Endothelial cell of umbilical vein (primary cell): ENCODE measurements around the gene PDHB. TPM values are rescaled to one million over a fixed set of nuclear protein-coding genes. Genes with fewer than 3 reads are reported as not detected.

Experiments
- BruUV-seq: library from RNA; stranded (reverse); fragments of 400-500 nt; replicated peaks from 2 replicates; lab custom pipeline; 2021; lab: Mats Ljungman, UMichigan
- CTCF ChIA-PET: fragments of 300-600, 350-600 bp; sonication (Branson Sonifier 250); formaldehyde crosslinking; loops from one replicate; lab custom pipeline; 2021; ENCODE audit warnings: antibody characterized with exemption, inconsistent platforms; lab: Charles Lee
- POLR2A ChIA-PET: fragments of 300-600, 350-600 bp; sonication (Branson Sonifier 250); formaldehyde crosslinking; loops from one replicate; lab custom pipeline; 2021; ENCODE audit warnings: antibody characterized with exemption, inconsistent platforms; lab: Charles Lee
- DNase-seq: peaks from one replicate; pipeline ENCODE4 v3.0.0-alpha.2; 2011; ENCODE audit warnings: low read depth, low spot score
- FAIRE-seq: peaks from 2 replicates; lab custom pipeline; 2011; peaks lifted over from hg19 to GRCh38; lab: Jason Lieb, UNC
- H2AFZ ChIP-seq: 2 replicates; pipeline ENCODE4 v1.6.0; 2012; ENCODE audit warnings: low read depth, low read length, control low read depth, inconsistent platforms
- H3K27ac ChIP-seq: 2 replicates; pipeline ENCODE4 v1.5.1; 2011; ENCODE audit warnings: low read depth, mild to moderate bottlenecking, control low read depth, low read length, moderate library complexity; ENCODE audit not compliant: insufficient read depth
- H3K27me3 ChIP-seq, 2 experiments: 2 replicates each; pipeline versions ENCODE4 v1.6.0 to v1.6.1; 2011; ENCODE audit warnings: low read length in 2 of 2, mixed read lengths in 1 of 2; ENCODE audit not compliant: control insufficient read depth in 2 of 2, insufficient read depth in 2 of 2
- H3K36me3 ChIP-seq, 2 experiments: 2 replicates in 1 of 2; 3 replicates in 1 of 2; pipeline ENCODE4 v1.5.1; 2011; ENCODE audit warnings: low read length in 2 of 2, mild to moderate bottlenecking in 1 of 2, moderate library complexity in 1 of 2; ENCODE audit not compliant: control insufficient read depth in 2 of 2, insufficient read depth in 2 of 2; ENCODE audit errors: extremely low read depth in 1 of 2
- H3K4me1 ChIP-seq: 3 replicates; pipeline ENCODE4 v1.5.1; 2011; ENCODE audit warnings: mild to moderate bottlenecking, low read length; ENCODE audit not compliant: control insufficient read depth, insufficient read depth; ENCODE audit errors: extremely low read depth
- H3K4me2 ChIP-seq: 2 replicates; pipeline ENCODE4 v1.6.1; 2011; ENCODE audit warnings: low read length, control low read depth, mixed read lengths; ENCODE audit not compliant: insufficient read depth
- H3K4me3 ChIP-seq, 3 experiments: fragments of 200-600 bp in 1 of 3; sonication (generic), shearing (Covaris generic) in 1 of 3; replicated peaks in 1 of 3; 2 replicates each; pipeline ENCODE4 v1.5.1; 2011 to 2016; ENCODE audit warnings: control low read depth in 3 of 3, low read length in 3 of 3, mild to moderate bottlenecking in 2 of 3, inconsistent platforms in 1 of 3, low read depth in 1 of 3, moderate library complexity in 1 of 3; ENCODE audit not compliant: insufficient read depth in 1 of 3
- H3K79me2 ChIP-seq: 2 replicates; pipeline ENCODE4 v1.6.0; 2012; ENCODE audit warnings: low read length, inconsistent platforms; ENCODE audit not compliant: control insufficient read depth, insufficient read depth
- H3K9ac ChIP-seq: replicated peaks from 2 replicates; pipeline ENCODE3; 2011; ENCODE audit warnings: low read length, control low read depth; ENCODE audit not compliant: insufficient read depth; ENCODE audit errors: extremely low read depth
- H3K9me1 ChIP-seq: replicated peaks from 3 replicates; pipeline ENCODE4 v1.6.0; 2011; ENCODE audit warnings: mild to moderate bottlenecking, low read length; ENCODE audit not compliant: control insufficient read depth, insufficient read depth; ENCODE audit errors: extremely low read depth
- H3K9me3 ChIP-seq: replicated peaks from 2 replicates; pipeline ENCODE4 v1.5.1; 2012; ENCODE audit warnings: low read length, inconsistent platforms; ENCODE audit not compliant: control insufficient read depth, insufficient read depth
- H4K20me1 ChIP-seq: replicated peaks from 2 replicates; pipeline ENCODE3; 2011; ENCODE audit warnings: mild to moderate bottlenecking, low read length; ENCODE audit not compliant: control insufficient read depth, insufficient read depth; ENCODE audit errors: extremely low read depth
- EZH2 ChIP-seq: IDR thresholded peaks from 2 replicates; pipeline ENCODE4 v1.6.1; 2012; ENCODE audit warnings: borderline replicate concordance, low read depth, mild to moderate bottlenecking, moderate library complexity, low read length, inconsistent platforms; ENCODE audit not compliant: severe bottlenecking
- FOS ChIP-seq: IDR thresholded peaks from 2 replicates; pipeline ENCODE4 v1.6.1; 2011; ENCODE audit warnings: mild to moderate bottlenecking, low read length, moderate library complexity, borderline replicate concordance; ENCODE audit not compliant: insufficient read depth
- GATA2 ChIP-seq: IDR thresholded peaks from 2 replicates; pipeline ENCODE4 v1.7.0; 2011; ENCODE audit warnings: low read depth, mild to moderate bottlenecking, moderate library complexity, mixed read lengths, low read length; ENCODE audit not compliant: insufficient read length, insufficient read depth
- JUN ChIP-seq: IDR thresholded peaks from 2 replicates; pipeline ENCODE4 v1.6.1; 2011; ENCODE audit warnings: borderline replicate concordance, low read depth; ENCODE audit not compliant: insufficient read length, insufficient read depth
- MYC ChIP-seq: IDR thresholded peaks from one replicate; pipeline ENCODE4 v1.6.1; 2011; ENCODE audit warnings: mild to moderate bottlenecking, low read depth, low read length
- POLR2A ChIP-seq: IDR thresholded peaks from 2 replicates; pipeline ENCODE4 v1.6.1; 2012; ENCODE audit warnings: low read depth, mild to moderate bottlenecking, control low read depth, low read length
- POLR2AphosphoS5 ChIP-seq: IDR thresholded peaks from 2 replicates; pipeline ENCODE4 v1.6.1; 2012; ENCODE audit warnings: low read depth, mild to moderate bottlenecking, control low read depth, low read length, moderate library complexity; ENCODE audit not compliant: insufficient read depth
- dilution Hi-C: fragments of 300-500 bp; cut with MboI; formaldehyde crosslinking; loops from one replicate; pipeline ENCODE4 v1.15.0; 2019; ENCODE audit warnings: low sequenced_read_pairs; ENCODE audit not compliant: extremely low pct_ligation_motif_present
- intact Hi-C: fragments of 100-400 bp; cut with micrococcal nuclease; formaldehyde crosslinking; loops from one replicate; pipeline ENCODE4 v1.10.0; 2022
- polyA plus RNA-seq, 4 experiments: library from polyadenylated mRNA; depleted of rRNA in 3 of 4; stranded (reverse) in 3 of 4; unstranded in 1 of 4; fragments of >200 nt; gene quantifications; 2 replicates each; pipeline versions ENCODE4 v1.2.1 to v1.2.3, GENCODE V29; 2011 to 2012; ENCODE audit warnings: missing spikeins in 1 of 4
- total RNA-seq: library from RNA; stranded (reverse); gene quantifications from 2 replicates; pipeline ENCODE4 v1.2.3, GENCODE V29; 2021
- TF ChIP-seq, protein P1 (sequence below): IDR thresholded peaks from 2 replicates; pipeline ENCODE4 v1.6.1; 2011; ENCODE audit not compliant: insufficient read depth, insufficient read length
- TF ChIP-seq, protein P2 (sequence below), 2 donors: IDR thresholded peaks; 1 replicate in 1 of 2; 2 replicates in 1 of 2; pipeline ENCODE4 v1.5.1; 2011; ENCODE audit warnings: low read length in 2 of 2, mild to moderate bottlenecking in 2 of 2, moderate library complexity in 2 of 2, control low read depth in 1 of 2, inconsistent platforms in 1 of 2, low read depth in 1 of 2; ENCODE audit not compliant: insufficient read depth in 1 of 2; ENCODE audit errors: extremely low read depth in 1 of 2

The PDHB gene
- total and polyA plus RNA-seq, 2 donors (not counting 3 experiments of a cell fraction or from before 2014, with no cell fraction given): 50.8 to 60.8 TPM

- H2AFZ ChIP-seq: no peak overlapping the region
- H4K20me1 ChIP-seq: no peaks in the 10 kb centered on the region
- ChIA-PET POLR2A (no interaction called here), CTCF (interaction anchor here (1.2 kb wide), 1 partner anchor 88 kb away, joined by 4 read pairs; no protein-coding TSS in a partner anchor)
- no peak overlapping the region for H3K27ac ChIP-seq
- H3K4me2 ChIP-seq: no peak overlapping the region
- DNase-seq (no peak), FAIRE-seq (no peak)
- no peaks in the 10 kb centered on the region for H3K79me2 ChIP-seq
- H3K4me3 ChIP-seq: no peak overlapping the region
- intact Hi-C loops: no loop called here
- no peak overlapping the region for H3K9ac ChIP-seq
- dilution Hi-C loops: no loop called here
- H3K4me1 ChIP-seq: no peaks in the 10 kb centered on the region
- H3K9me1 ChIP-seq: no peaks in the 10 kb centered on the region
- H3K9me3 ChIP-seq: no peaks in the 10 kb centered on the region
- no peaks in the 10 kb centered on the region for H3K27me3 ChIP-seq
- TF ChIP-seq POLR2A (no peak), FOS (no peak), POLR2AphosphoS5 (no peak), MYC (no peak), JUN (no peak), EZH2 (no peak), GATA2 (no peak)
- TF ChIP-seq, protein P1, sequence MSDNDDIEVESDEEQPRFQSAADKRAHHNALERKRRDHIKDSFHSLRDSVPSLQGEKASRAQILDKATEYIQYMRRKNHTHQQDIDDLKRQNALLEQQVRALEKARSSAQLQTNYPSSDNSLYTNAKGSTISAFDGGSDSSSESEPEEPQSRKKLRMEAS: no peak
- TF ChIP-seq, protein P2, sequence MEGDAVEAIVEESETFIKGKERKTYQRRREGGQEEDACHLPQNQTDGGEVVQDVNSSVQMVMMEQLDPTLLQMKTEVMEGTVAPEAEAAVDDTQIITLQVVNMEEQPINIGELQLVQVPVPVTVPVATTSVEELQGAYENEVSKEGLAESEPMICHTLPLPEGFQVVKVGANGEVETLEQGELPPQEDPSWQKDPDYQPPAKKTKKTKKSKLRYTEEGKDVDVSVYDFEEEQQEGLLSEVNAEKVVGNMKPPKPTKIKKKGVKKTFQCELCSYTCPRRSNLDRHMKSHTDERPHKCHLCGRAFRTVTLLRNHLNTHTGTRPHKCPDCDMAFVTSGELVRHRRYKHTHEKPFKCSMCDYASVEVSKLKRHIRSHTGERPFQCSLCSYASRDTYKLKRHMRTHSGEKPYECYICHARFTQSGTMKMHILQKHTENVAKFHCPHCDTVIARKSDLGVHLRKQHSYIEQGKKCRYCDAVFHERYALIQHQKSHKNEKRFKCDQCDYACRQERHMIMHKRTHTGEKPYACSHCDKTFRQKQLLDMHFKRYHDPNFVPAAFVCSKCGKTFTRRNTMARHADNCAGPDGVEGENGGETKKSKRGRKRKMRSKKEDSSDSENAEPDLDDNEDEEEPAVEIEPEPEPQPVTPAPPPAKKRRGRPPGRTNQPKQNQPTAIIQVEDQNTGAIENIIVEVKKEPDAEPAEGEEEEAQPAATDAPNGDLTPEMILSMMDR (IDR thresholded peaks at IDR 0.05; ENCODE audit: extremely low read depth in 1 of 2, insufficient read depth in 1 of 2, low read depth in 1 of 2, low read length in 2 of 2): no peak
- BruUV-seq: no TSS peak
- H3K36me3 ChIP-seq: peaks cover 0 to 8% of the 10 kb centered on the region in 2 experiments
Measured at GRCh38 chr3:58408906-58409305, 24.7 kb downstream of the PDHB start.
